PC-3 (cell line): ENCODE measurements around the gene TREX2.

Experiments used
- EZH2 ChIP-seq: fragments of 300-600 bp; sonication (generic); IDR thresholded peaks from one replicate; pipeline ENCODE4 v1.6.1; 2017; ENCODE audit warnings: antibody characterized with exemption, mild to moderate bottlenecking, low read length; ENCODE audit not compliant: unreplicated experiment
- EZH2phosphoT487 ChIP-seq: fragments of 300-600 bp; sonication (generic); IDR thresholded peaks from 2 replicates; pipeline ENCODE4 v1.6.1; 2018; ENCODE audit warnings: mild to moderate bottlenecking, antibody characterized with exemption, low read length, borderline replicate concordance
- TF ChIP-seq, protein P1 (sequence below): fragments of 300-600 bp; sonication (generic); conservative IDR thresholded peaks from 2 replicates; pipeline ENCODE4 v1.5.1; 2017; ENCODE audit warnings: antibody characterized with exemption, low read depth, mild to moderate bottlenecking, low read length

DNA sequence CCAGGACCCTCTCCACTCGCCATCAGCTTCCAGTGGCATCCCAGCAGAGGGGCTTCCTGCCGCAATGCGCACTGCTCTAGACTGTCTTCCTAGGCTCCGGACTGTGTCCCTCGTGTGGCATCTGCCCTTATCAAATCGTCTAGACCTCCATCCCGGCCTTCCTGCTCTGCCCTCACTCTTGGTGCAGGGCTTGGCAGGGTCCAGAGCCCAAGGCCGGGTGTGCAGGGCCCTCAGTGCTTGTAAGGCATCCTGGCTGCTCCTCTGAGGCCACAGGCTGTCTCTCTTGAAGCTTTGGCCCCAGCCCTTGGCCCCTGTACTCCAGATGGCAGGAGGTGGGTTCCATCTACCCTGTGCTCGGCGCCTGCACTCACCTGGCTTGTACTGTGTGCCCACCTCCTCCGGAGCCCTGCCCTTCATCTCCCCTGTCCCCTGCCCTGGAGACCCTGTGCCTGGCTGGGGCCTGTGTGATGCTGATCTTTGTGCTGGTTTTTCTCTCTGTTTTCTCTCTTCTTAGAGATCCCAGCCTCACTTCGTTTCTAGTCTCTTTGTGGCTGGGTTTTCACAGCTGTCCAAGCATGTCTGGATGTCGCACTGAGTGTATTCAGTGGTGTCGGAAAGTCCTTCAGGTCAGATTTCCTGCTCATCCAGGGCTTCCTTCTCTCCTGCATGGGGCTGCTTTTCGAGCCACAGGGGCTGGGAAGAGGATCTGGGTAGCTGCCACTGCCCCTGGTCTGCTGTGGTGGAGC, 3.7 kb upstream of the TREX2 start:
- TF ChIP-seq, protein P1, sequence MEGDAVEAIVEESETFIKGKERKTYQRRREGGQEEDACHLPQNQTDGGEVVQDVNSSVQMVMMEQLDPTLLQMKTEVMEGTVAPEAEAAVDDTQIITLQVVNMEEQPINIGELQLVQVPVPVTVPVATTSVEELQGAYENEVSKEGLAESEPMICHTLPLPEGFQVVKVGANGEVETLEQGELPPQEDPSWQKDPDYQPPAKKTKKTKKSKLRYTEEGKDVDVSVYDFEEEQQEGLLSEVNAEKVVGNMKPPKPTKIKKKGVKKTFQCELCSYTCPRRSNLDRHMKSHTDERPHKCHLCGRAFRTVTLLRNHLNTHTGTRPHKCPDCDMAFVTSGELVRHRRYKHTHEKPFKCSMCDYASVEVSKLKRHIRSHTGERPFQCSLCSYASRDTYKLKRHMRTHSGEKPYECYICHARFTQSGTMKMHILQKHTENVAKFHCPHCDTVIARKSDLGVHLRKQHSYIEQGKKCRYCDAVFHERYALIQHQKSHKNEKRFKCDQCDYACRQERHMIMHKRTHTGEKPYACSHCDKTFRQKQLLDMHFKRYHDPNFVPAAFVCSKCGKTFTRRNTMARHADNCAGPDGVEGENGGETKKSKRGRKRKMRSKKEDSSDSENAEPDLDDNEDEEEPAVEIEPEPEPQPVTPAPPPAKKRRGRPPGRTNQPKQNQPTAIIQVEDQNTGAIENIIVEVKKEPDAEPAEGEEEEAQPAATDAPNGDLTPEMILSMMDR, result no peak
- TF ChIP-seq EZH2, result no peak
- TF ChIP-seq EZH2phosphoT487, result no peak
